ENCODE data around the gene UGT1A7.

Gene UGT1A7

GRCh38 chr2:233791151-233791882 lies 109.6 kb downstream of the UGT1A7 start:
- in situ Hi-C loops (cut with HindIII; ENCODE audit: low pct_unique_long_range_greater_than_20kb, low sequenced_read_pairs) = no loop called here

GRCh38 chr2:233791883-233792329 lies 110.2 kb downstream of the UGT1A7 start:
- no peak for DNase-seq (ENCODE audit: low read depth in 1 of 2, low spot score in 1 of 2)
- TF ChIP-seq JUND (IDR thresholded peaks at IDR 0.05; ENCODE audit: low read depth) = no peak
- in situ Hi-C loops (cut with HindIII; ENCODE audit: low pct_unique_long_range_greater_than_20kb, low sequenced_read_pairs) = no loop called here

More at GRCh38 chr2:233791151-233791882, 109.6 kb downstream of the UGT1A7 start:
- DNase-seq (ENCODE audit: low read depth in 1 of 2, low spot score in 1 of 2) = no peak
- TF ChIP-seq JUND (IDR thresholded peaks at IDR 0.05; ENCODE audit: low read depth) = no peak

- TF ChIP-seq JUND (IDR thresholded peaks at IDR 0.05; ENCODE audit: low read depth) = no peak
- in situ Hi-C loops (cut with HindIII; ENCODE audit: low pct_unique_long_range_greater_than_20kb, low sequenced_read_pairs) = no loop called here
- no peak for DNase-seq (ENCODE audit: low read depth in 1 of 2, low spot score in 1 of 2)
These were observed 111.0 kb downstream of the UGT1A7 start for GRCh38 chr2:233792720-233793119.

GRCh38 chr2:233793465-233794127 lies 111.9 kb downstream of the UGT1A7 start:
- TF ChIP-seq JUND (IDR thresholded peaks at IDR 0.05; ENCODE audit: low read depth) = no peak
- no peak for DNase-seq (ENCODE audit: low read depth in 1 of 2, low spot score in 1 of 2)
- in situ Hi-C loops (cut with HindIII; ENCODE audit: low pct_unique_long_range_greater_than_20kb, low sequenced_read_pairs) = no loop called here

- in situ Hi-C loops (cut with HindIII; ENCODE audit: low pct_unique_long_range_greater_than_20kb, low sequenced_read_pairs) = no loop called here
- TF ChIP-seq JUND (IDR thresholded peaks at IDR 0.05; ENCODE audit: low read depth) = no peak
- DNase-seq (ENCODE audit: low read depth in 1 of 2, low spot score in 1 of 2) = no peak
These were observed 112.5 kb downstream of the UGT1A7 start for GRCh38 chr2:233794128-233794658.

- TF ChIP-seq JUND (IDR thresholded peaks at IDR 0.05; ENCODE audit: low read depth) = no peak
- DNase-seq (ENCODE audit: low read depth in 1 of 2, low spot score in 1 of 2) = no peak
- in situ Hi-C loops (cut with HindIII; ENCODE audit: low pct_unique_long_range_greater_than_20kb, low sequenced_read_pairs) = no loop called here
These were observed 114.1 kb downstream of the UGT1A7 start for GRCh38 chr2:233795735-233796171.

- in situ Hi-C loops (cut with HindIII; ENCODE audit: low pct_unique_long_range_greater_than_20kb, low sequenced_read_pairs) = no loop called here
- TF ChIP-seq JUND (IDR thresholded peaks at IDR 0.05; ENCODE audit: low read depth) = no peak
- DNase-seq (ENCODE audit: low read depth in 1 of 2, low spot score in 1 of 2) = no peak
These were observed 114.6 kb downstream of the UGT1A7 start for GRCh38 chr2:233796254-233796653.

GRCh38 chr2:233798335-233799086 lies 116.8 kb downstream of the UGT1A7 start:
- no peak for DNase-seq (ENCODE audit: low read depth in 1 of 2, low spot score in 1 of 2)
- in situ Hi-C loops (cut with HindIII; ENCODE audit: low pct_unique_long_range_greater_than_20kb, low sequenced_read_pairs) = no loop called here
- no peak for TF ChIP-seq JUND (IDR thresholded peaks at IDR 0.05; ENCODE audit: low read depth)

GRCh38 chr2:233799087-233799665 lies 117.5 kb downstream of the UGT1A7 start:
- TF ChIP-seq JUND (IDR thresholded peaks at IDR 0.05; ENCODE audit: low read depth) = no peak
- DNase-seq (ENCODE audit: low read depth in 1 of 2, low spot score in 1 of 2) = no peak
- in situ Hi-C loops (cut with HindIII; ENCODE audit: low pct_unique_long_range_greater_than_20kb, low sequenced_read_pairs) = no loop called here

GRCh38 chr2:233799716-233800115 lies 118.0 kb downstream of the UGT1A7 start:
- in situ Hi-C loops (cut with HindIII; ENCODE audit: low pct_unique_long_range_greater_than_20kb, low sequenced_read_pairs) = no loop called here
- TF ChIP-seq JUND (IDR thresholded peaks at IDR 0.05; ENCODE audit: low read depth) = no peak
- DNase-seq (ENCODE audit: low read depth in 1 of 2, low spot score in 1 of 2) = no peak

GRCh38 chr2:233800208-233800607 lies 118.5 kb downstream of the UGT1A7 start:
- no peak for TF ChIP-seq JUND (IDR thresholded peaks at IDR 0.05; ENCODE audit: low read depth)
- DNase-seq (ENCODE audit: low read depth in 1 of 2, low spot score in 1 of 2) = no peak
- in situ Hi-C loops (cut with HindIII; ENCODE audit: low pct_unique_long_range_greater_than_20kb, low sequenced_read_pairs) = no loop called here
